K562 (cell line): ENCODE data around the gene PDLIM4. TPM values are rescaled to one million over a fixed set of nuclear protein-coding genes. Genes with fewer than 3 reads are reported as not detected.
A peak's percentile ranks its signal among the peaks of the same experiment; 100 is the strongest.

ENCODE experiments used
- ATAC-seq: fragments of 200-7000 bp; cut with Tn5 transposase; 3 replicates; pipeline ENCODE4 v1.9.1; 2020; ENCODE audit warnings: moderate library complexity
- BruUV-seq: library from RNA; stranded (reverse); fragments of 400-500 nt; replicated peaks from 2 replicates; lab custom pipeline; 2021; lab: Mats Ljungman, UMichigan
- CTCF ChIA-PET: fragments of 300-600 bp; formaldehyde crosslinking; extraction: SDS; loops from one replicate; lab custom pipeline; 2021; ENCODE audit warnings: low intra/inter-chr PET ratio; lab: Yijun Ruan, JAX
- POLR2A ChIA-PET: fragments of 300-600, 350-650 bp; sonication (Branson Sonifier 250); formaldehyde crosslinking; extraction: SDS; loops from one replicate; lab custom pipeline; 2021; ENCODE audit warnings: antibody characterized with exemption, inconsistent platforms; lab: Yijun Ruan, JAX
- DNase-seq, 4 experiments: peaks; one replicate each; pipeline versions ENCODE4 v3.0.0 to v3.0.0-alpha.2; 2011 to 2018; ENCODE audit warnings: low spot score in 3 of 4, mixed read lengths in 3 of 4; ENCODE audit errors: extremely low read depth in 1 of 4
- FAIRE-seq: peaks from 2 replicates; lab custom pipeline; 2011; peaks lifted over from hg19 to GRCh38; lab: Jason Lieb, UNC
- H2AFZ ChIP-seq: 2 replicates; pipeline ENCODE4 v1.6.0; 2011; ENCODE audit warnings: low read depth, low read length, control low read depth, inconsistent platforms
- H3K27ac ChIP-seq: fragments of 200-600 bp; 3 replicates; pipeline ENCODE4 v1.8.0; 2011; ENCODE audit warnings: low read depth, mild to moderate bottlenecking, control low read depth, inconsistent platforms, low read length, moderate library complexity, mixed read lengths; ENCODE audit errors: extremely low read depth
- H3K27me3 ChIP-seq, 2 experiments: fragments of 300-600 bp in 1 of 2; 2 replicates in 1 of 2; 3 replicates in 1 of 2; pipeline versions ENCODE4 v1.6.0 to v1.8.0; 2011; ENCODE audit warnings: inconsistent platforms in 2 of 2, low read length in 2 of 2, mild to moderate bottlenecking in 1 of 2, mixed read lengths in 1 of 2, moderate library complexity in 1 of 2; ENCODE audit not compliant: control insufficient read depth in 2 of 2, insufficient read depth in 2 of 2
- H3K36me3 ChIP-seq: fragments of 300-600 bp; 3 replicates; pipeline ENCODE4 v1.8.0; 2011; ENCODE audit warnings: mild to moderate bottlenecking, low read length, inconsistent platforms; ENCODE audit not compliant: control insufficient read depth, insufficient read depth
- H3K4me1 ChIP-seq, 2 experiments: fragments of 200-600 bp in 1 of 2; replicated peaks in 1 of 2; 2 replicates in 1 of 2; 3 replicates in 1 of 2; pipeline versions ENCODE4 v1.5.1 to v1.8.0; 2011; ENCODE audit warnings: inconsistent platforms in 2 of 2, low read length in 2 of 2, mild to moderate bottlenecking in 1 of 2, mixed read lengths in 1 of 2, moderate library complexity in 1 of 2; ENCODE audit not compliant: control insufficient read depth in 2 of 2, insufficient read depth in 2 of 2
- H3K4me2 ChIP-seq: 2 replicates; pipeline ENCODE4 v1.6.1; 2011; ENCODE audit warnings: low read length, control low read depth, inconsistent platforms, mixed read lengths; ENCODE audit not compliant: insufficient read depth
- H3K4me3 ChIP-seq: fragments of 200-600 bp; sonication (generic), shearing (Covaris generic); 2 replicates; pipeline ENCODE4 v1.5.1; 2016; ENCODE audit warnings: control low read depth, inconsistent platforms
- H3K79me2 ChIP-seq: fragments of 200-600 bp; 3 replicates; pipeline ENCODE4 v1.8.0; 2011; ENCODE audit warnings: low read length, inconsistent platforms; ENCODE audit not compliant: control insufficient read depth, insufficient read depth
- H3K9ac ChIP-seq, 2 experiments: 2 replicates each; pipeline versions ENCODE4 v1.6.0 to v1.6.1; 2011; ENCODE audit warnings: low read depth in 2 of 2, low read length in 2 of 2, control low read depth in 1 of 2, inconsistent platforms in 1 of 2, mild to moderate bottlenecking in 1 of 2, mixed read lengths in 1 of 2; ENCODE audit not compliant: insufficient read depth in 1 of 2
- H3K9me1 ChIP-seq: one replicate; pipeline ENCODE4 v1.6.0; 2011; ENCODE audit warnings: inconsistent platforms, mild to moderate bottlenecking, low read length, moderate library complexity; ENCODE audit not compliant: control insufficient read depth, insufficient read depth
- H3K9me3 ChIP-seq: replicated peaks from 2 replicates; pipeline ENCODE4 v1.5.1; 2011; ENCODE audit warnings: low read depth, low read length, inconsistent platforms; ENCODE audit not compliant: control insufficient read depth, insufficient read depth
- H4K20me1 ChIP-seq: replicated peaks from 2 replicates; pipeline ENCODE4 v1.6.1; 2011; ENCODE audit warnings: low read length, inconsistent platforms, mixed read lengths; ENCODE audit not compliant: control insufficient read depth, insufficient read depth
- BDP1 ChIP-seq: IDR thresholded peaks from 3 replicates; pipeline ENCODE4 v1.6.1; 2011; ENCODE audit not compliant: insufficient read length, insufficient read depth
- CTCF ChIP-seq, 3 experiments: IDR thresholded peaks in 2 of 3; conservative IDR thresholded peaks in 1 of 3; 2 replicates each; pipeline ENCODE4 v1.5.1; 2011 to 2012; ENCODE audit warnings: low read length in 3 of 3, mild to moderate bottlenecking in 3 of 3, control low read depth in 2 of 3, improper control_type of control experiment in 1 of 3, inconsistent platforms in 1 of 3, low read depth in 1 of 3, mixed read lengths in 1 of 3, moderate library complexity in 1 of 3; ENCODE audit not compliant: insufficient read depth in 2 of 3
- ELF2 ChIP-seq: fragments of 250-450 bp; sonication (Bioruptor Pico); IDR thresholded peaks from 2 replicates; pipeline ENCODE4 v1.5.0; 2021; ENCODE audit warnings: mild to moderate bottlenecking
- NONO ChIP-seq, 2 experiments: fragments of 200-400 bp in 1 of 2; fragments of 450-650 bp in 1 of 2; formaldehyde crosslinking in 1 of 2; IDR thresholded peaks; 2 replicates each; pipeline ENCODE4 v1.6.1; 2017; ENCODE audit warnings: low read depth in 2 of 2, mild to moderate bottlenecking in 2 of 2, moderate library complexity in 2 of 2, low read length in 1 of 2
- RBBP5 ChIP-seq: fragments of 200-600 bp; sonication (generic); IDR thresholded peaks from 2 replicates; pipeline ENCODE4 v1.6.1; 2012; ENCODE audit warnings: borderline replicate concordance, mild to moderate bottlenecking, low read length, control low read depth, inconsistent platforms; ENCODE audit not compliant: insufficient read depth, poor library complexity, severe bottlenecking
- ZFP91 ChIP-seq: sonication (generic); formaldehyde crosslinking; IDR thresholded peaks from 2 replicates; pipeline ENCODE4 v1.8.0; 2022; ENCODE audit warnings: mild to moderate bottlenecking, missing genetic modification reagents
- ZFX ChIP-seq: sonication (generic); formaldehyde crosslinking; IDR thresholded peaks from 2 replicates; pipeline ENCODE4 v1.8.0; 2022; ENCODE audit warnings: mild to moderate bottlenecking, missing genetic modification reagents, moderate library complexity
- WGBS: fragments of 100-300 bp; shearing (Covaris generic); methylation state at CpG from one replicate; pipeline ENCODE4 v1.1.6; 2016; ENCODE audit warnings: low coverage, mixed read lengths; ENCODE audit not compliant: insufficient coverage; ENCODE audit errors: missing lambda C conversion rate; 5-methylcytosine and 5-hydroxymethylcytosine counted together
- in situ Hi-C: fragments of 300-500 bp; cut with MboI; formaldehyde crosslinking; loops from 4 replicates; pipeline ENCODE4 v1.15.0; 2018; ENCODE audit warnings: inconsistent platforms, mixed read lengths
- intact Hi-C: fragments of 100-400 bp; cut with micrococcal nuclease; formaldehyde crosslinking; loops from 2 replicates; pipeline ENCODE4 v1.14.2; 2022
- polyA plus RNA-seq, 8 experiments: library from polyadenylated mRNA; depleted of rRNA in 4 of 8; stranded (reverse) in 5 of 8; unstranded in 3 of 8; fragments of >200 nt; fragmentation: Nextera tagmentation in 2 of 8; fragmentation: Illumina TruSeq in 1 of 8; extraction: Ambion mirVana in 2 of 8; extraction: Trizol in 1 of 8; gene quantifications; 2 replicates each; pipeline versions ENCODE4 v1.2.1 to v1.2.3, GENCODE V29; 2011 to 2014; ENCODE audit warnings: inconsistent platforms in 1 of 8, missing spikeins in 1 of 8
- total RNA-seq, 7 experiments: library from RNA; depleted of rRNA in 6 of 7; stranded (reverse); fragments of >200 nt in 6 of 7; fragmentation: Illumina TruSeq in 2 of 7; extraction: Trizol in 2 of 7; gene quantifications; 2 replicates each; pipeline versions ENCODE4 v1.2.1 to v1.2.3, GENCODE V29; 2011 to 2021; ENCODE audit warnings: low replicate concordance in 1 of 7
- TF ChIP-seq, protein P1 (sequence below), 3 experiments: fragments of 200-800 bp in 1 of 3; fragments of 250-450 bp in 1 of 3; fragments of 450-650 bp in 1 of 3; sonication (Bioruptor Pico) in 1 of 3; sonication (Bioruptor generic) in 1 of 3; formaldehyde crosslinking in 1 of 3; IDR thresholded peaks; 2 replicates each; pipeline versions ENCODE4 v1.6.1 to v1.8.0; 2016 to 2022; ENCODE audit warnings: mild to moderate bottlenecking in 2 of 3, missing genetic modification characterization in 2 of 3, missing compliant biosample characterization in 1 of 3, moderate library complexity in 1 of 3

The PDLIM4 gene
- total and polyA plus RNA-seq, 9 of the 15 experiments (the other 6 are each of a cell fraction or from before 2014, with no cell fraction given) = 0.28 to 32.8 (median 13.1) TPM

- WGBS = 46% methylated on average over 11 of the region's 11 CpGs
- CTCF ChIA-PET = interaction anchor here (1.2 kb wide), 1 partner anchor 15 kb away, joined by 3 read pairs; no protein-coding TSS in a partner anchor
- TF ChIP-seq ZFX (CRISPR knock-in tag) (peak; percentile 43), BDP1 (no peak), NONO (IDR thresholded peaks at IDR 0.05; ENCODE audit: low read depth in 2 of 2, low read length in 1 of 2) (no peak), CTCF (IDR thresholded peaks at IDR 0.05 in 2 of 3, conservative IDR thresholded peaks at IDR 0.05 in 1 of 3; ENCODE audit: insufficient read depth in 2 of 3, low read depth in 1 of 3, low read length in 3 of 3) (0 out of 6 replicates have a peak, but pooled peaks of 1 of the 3 experiments have one; percentile 7), ZFP91 (CRISPR knock-in tag) (no peak), ELF2 (CRISPR knock-in tag) (no peak), RBBP5 (peak; percentile 34)
- TF ChIP-seq, protein P1, sequence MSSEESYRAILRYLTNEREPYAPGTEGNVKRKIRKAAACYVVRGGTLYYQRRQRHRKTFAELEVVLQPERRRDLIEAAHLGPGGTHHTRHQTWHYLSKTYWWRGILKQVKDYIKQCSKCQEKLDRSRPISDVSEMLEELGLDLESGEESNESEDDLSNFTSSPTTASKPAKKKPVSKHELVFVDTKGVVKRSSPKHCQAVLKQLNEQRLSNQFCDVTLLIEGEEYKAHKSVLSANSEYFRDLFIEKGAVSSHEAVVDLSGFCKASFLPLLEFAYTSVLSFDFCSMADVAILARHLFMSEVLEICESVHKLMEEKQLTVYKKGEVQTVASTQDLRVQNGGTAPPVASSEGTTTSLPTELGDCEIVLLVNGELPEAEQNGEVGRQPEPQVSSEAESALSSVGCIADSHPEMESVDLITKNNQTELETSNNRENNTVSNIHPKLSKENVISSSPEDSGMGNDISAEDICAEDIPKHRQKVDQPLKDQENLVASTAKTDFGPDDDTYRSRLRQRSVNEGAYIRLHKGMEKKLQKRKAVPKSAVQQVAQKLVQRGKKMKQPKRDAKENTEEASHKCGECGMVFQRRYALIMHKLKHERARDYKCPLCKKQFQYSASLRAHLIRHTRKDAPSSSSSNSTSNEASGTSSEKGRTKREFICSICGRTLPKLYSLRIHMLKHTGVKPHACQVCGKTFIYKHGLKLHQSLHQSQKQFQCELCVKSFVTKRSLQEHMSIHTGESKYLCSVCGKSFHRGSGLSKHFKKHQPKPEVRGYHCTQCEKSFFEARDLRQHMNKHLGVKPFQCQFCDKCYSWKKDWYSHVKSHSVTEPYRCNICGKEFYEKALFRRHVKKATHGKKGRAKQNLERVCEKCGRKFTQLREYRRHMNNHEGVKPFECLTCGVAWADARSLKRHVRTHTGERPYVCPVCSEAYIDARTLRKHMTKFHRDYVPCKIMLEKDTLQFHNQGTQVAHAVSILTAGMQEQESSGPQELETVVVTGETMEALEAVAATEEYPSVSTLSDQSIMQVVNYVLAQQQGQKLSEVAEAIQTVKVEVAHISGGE (CRISPR knock-in tag; IDR thresholded peaks at IDR 0.05) = peak in 1 of 3 experiments; percentile 50; a peak in 2 of 6 replicates
- no TSS peak for BruUV-seq
- Histone ChIP-seq H3K4me3 (no peak overlapping the region), H2AFZ (no peak overlapping the region), H3K79me2 (peaks cover 91% of the 10 kb centered on the region), H3K4me2 (peak overlapping the region; percentile 63), H3K36me3 (peaks cover 41% of the 10 kb centered on the region), H3K4me1 (peaks cover 43 to 56% of the 10 kb centered on the region in 2 experiments), H3K9me3 (peaks cover 4% of the 10 kb centered on the region; the same call in 1 of the 2 replicates), H3K9me1 (peaks cover 4% of the 10 kb centered on the region), H3K27ac (peak overlapping the region; percentile 42), H3K27me3 (no peaks in the 10 kb centered on the region), H4K20me1 (no peaks in the 10 kb centered on the region), H3K9ac (peak overlapping the region; percentile 32 to 82; a peak in 2 of 4 replicates)
- in situ Hi-C loops = no loop called here
- POLR2A ChIA-PET = interaction anchor here (0.9 to 4.4 kb wide), 5 partner anchors 8 to 15 kb away, joined by 3 to 29 read pairs (median 3); partner anchors contain the start of gene SLC22A4
- intact Hi-C loops = no loop called here
- peak; percentile 59 for ATAC-seq
- DNase-seq = no peak
- FAIRE-seq = no peak
Measured at GRCh38 chr5:132301344-132302271, 44.1 kb downstream of the PDLIM4 start.
